Activated CD8-positive, alpha-beta memory T cell treated with anti-CD3 and anti-CD28 coated beads, Interleukin-2, amount 50 U/mL, for 24 hours (primary cell): Measurements from ENCODE around the gene PNPLA4.
A peak's percentile ranks its signal among the peaks of the same experiment; 100 is the strongest.

Source experiments
- DNase-seq: peaks from one replicate; pipeline ENCODE4 v3.0.0-alpha.2; 2020; ENCODE audit errors: extremely low read depth

The PNPLA4 gene

GRCh38 chrX:7927259-7928167, at the start of gene PNPLA4:
TSS of gene PNPLA4 (minus strand) at chrX:7927413. CDS start at chrX:7926119, 1,294 bp downstream.
- DNase-seq, result peak; percentile 36

GRCh38 chrX:7972586-7972985, 45.4 kb upstream of the PNPLA4 start:
- no peak for DNase-seq

GRCh38 chrX:7970428-7970827, 43.2 kb upstream of the PNPLA4 start:
- no peak for DNase-seq

GRCh38 chrX:7965436-7965835, 38.2 kb upstream of the PNPLA4 start:
- no peak for DNase-seq

GRCh38 chrX:7960246-7960645, 33.0 kb upstream of the PNPLA4 start:
- no peak for DNase-seq

GRCh38 chrX:7953446-7953845, 26.2 kb upstream of the PNPLA4 start:
- DNase-seq, result no peak

- no peak for DNase-seq
Observed at GRCh38 chrX:7950865-7951264, 23.7 kb upstream of the PNPLA4 start.

- DNase-seq, result no peak
Observed at GRCh38 chrX:7948483-7948882, 21.3 kb upstream of the PNPLA4 start.

GRCh38 chrX:7946960-7947359, 19.7 kb upstream of the PNPLA4 start:
- DNase-seq, result no peak

GRCh38 chrX:7943600-7944245, 16.5 kb upstream of the PNPLA4 start:
- no peak for DNase-seq

GRCh38 chrX:7941390-7942042, 14.3 kb upstream of the PNPLA4 start:
- DNase-seq, result no peak

GRCh38 chrX:7934026-7934425, 6.8 kb upstream of the PNPLA4 start:
- no peak for DNase-seq

- DNase-seq, result no peak
Observed at GRCh38 chrX:7926914-7927258, 327 bp downstream of the PNPLA4 start.

- no peak for DNase-seq
Observed at GRCh38 chrX:7926501-7926900, 712 bp downstream of the PNPLA4 start.

- DNase-seq, result no peak
Observed at GRCh38 chrX:7925867-7926472, 1.2 kb downstream of the PNPLA4 start.

GRCh38 chrX:7921750-7922149, 5.5 kb downstream of the PNPLA4 start:
- DNase-seq, result no peak

GRCh38 chrX:7908821-7909220, 18.4 kb downstream of the PNPLA4 start:
- DNase-seq, result no peak

GRCh38 chrX:7904562-7904961, 22.7 kb downstream of the PNPLA4 start:
- no peak for DNase-seq

- no peak for DNase-seq
Observed at GRCh38 chrX:7891928-7892327, 35.3 kb downstream of the PNPLA4 start.

- no peak for DNase-seq
Observed at GRCh38 chrX:7889680-7890079, 37.5 kb downstream of the PNPLA4 start.

- no peak for DNase-seq
Observed at GRCh38 chrX:7889135-7889534, 38.1 kb downstream of the PNPLA4 start.

GRCh38 chrX:7876957-7877356, 50.3 kb downstream of the PNPLA4 start:
- no peak for DNase-seq
